22Rv1 (cell line): ENCODE results near the gene HBS1L.

Experiments used
- ZFX ChIP-seq: fragments of 450-650 bp; IDR thresholded peaks from 2 replicates; pipeline ENCODE4 v1.6.1; 2017; ENCODE audit warnings: antibody characterized with exemption, borderline replicate concordance
- TF ChIP-seq, protein P1 (sequence below): fragments of 450-650 bp; IDR thresholded peaks from 2 replicates; pipeline ENCODE4 v1.5.1; 2017; ENCODE audit warnings: mild to moderate bottlenecking

DNA sequence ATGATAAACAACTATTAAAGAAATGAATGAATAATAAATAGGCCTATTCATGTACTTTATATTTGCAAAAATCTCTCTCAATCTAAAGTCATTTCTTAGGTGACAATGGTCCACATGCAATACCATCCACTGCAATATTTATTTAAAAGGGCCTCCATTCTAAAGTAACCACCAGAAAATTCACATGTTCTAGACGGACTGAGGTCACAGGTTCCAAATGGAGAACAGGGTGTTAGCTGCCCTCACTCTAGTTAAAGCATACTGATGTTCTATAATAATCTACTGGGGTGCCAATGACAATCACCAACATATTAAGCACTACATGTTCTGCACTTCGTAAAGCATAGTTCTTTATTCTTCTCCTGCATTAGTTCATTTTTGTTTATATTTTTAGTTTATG, 1.2 kb downstream of the HBS1L start:
- TF ChIP-seq, protein P1, sequence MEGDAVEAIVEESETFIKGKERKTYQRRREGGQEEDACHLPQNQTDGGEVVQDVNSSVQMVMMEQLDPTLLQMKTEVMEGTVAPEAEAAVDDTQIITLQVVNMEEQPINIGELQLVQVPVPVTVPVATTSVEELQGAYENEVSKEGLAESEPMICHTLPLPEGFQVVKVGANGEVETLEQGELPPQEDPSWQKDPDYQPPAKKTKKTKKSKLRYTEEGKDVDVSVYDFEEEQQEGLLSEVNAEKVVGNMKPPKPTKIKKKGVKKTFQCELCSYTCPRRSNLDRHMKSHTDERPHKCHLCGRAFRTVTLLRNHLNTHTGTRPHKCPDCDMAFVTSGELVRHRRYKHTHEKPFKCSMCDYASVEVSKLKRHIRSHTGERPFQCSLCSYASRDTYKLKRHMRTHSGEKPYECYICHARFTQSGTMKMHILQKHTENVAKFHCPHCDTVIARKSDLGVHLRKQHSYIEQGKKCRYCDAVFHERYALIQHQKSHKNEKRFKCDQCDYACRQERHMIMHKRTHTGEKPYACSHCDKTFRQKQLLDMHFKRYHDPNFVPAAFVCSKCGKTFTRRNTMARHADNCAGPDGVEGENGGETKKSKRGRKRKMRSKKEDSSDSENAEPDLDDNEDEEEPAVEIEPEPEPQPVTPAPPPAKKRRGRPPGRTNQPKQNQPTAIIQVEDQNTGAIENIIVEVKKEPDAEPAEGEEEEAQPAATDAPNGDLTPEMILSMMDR = no peak
- TF ChIP-seq ZFX = no peak
